GM12878 (cell line): ENCODE results near the gene ZNF619. TPM values are rescaled to one million over a fixed set of nuclear protein-coding genes. Genes with fewer than 3 reads are reported as not detected.

ENCODE experiments used
- ATAC-seq: fragments of 200-7000 bp; cut with Tn5 transposase; 3 replicates; pipeline ENCODE4 v1.9.1; 2020; ENCODE audit warnings: mild to moderate bottlenecking, moderate library complexity
- BruUV-seq: library from RNA; stranded (reverse); fragments of 400-500 nt; replicated peaks from 2 replicates; lab custom pipeline; 2021; lab: Mats Ljungman, UMichigan
- CTCF ChIA-PET: fragments of 300-600 bp; sonication (Branson Sonifier 250); formaldehyde crosslinking; extraction: SDS; loops from one replicate; lab custom pipeline; 2021; ENCODE audit warnings: inconsistent platforms; lab: Yijun Ruan, JAX
- POLR2A ChIA-PET: fragments of 350-600 bp; formaldehyde crosslinking; extraction: SDS; loops from one replicate; lab custom pipeline; 2021; ENCODE audit warnings: inconsistent platforms; lab: Charles Lee
- RAD21 ChIA-PET: fragments of 300-600 bp; sonication (Branson Sonifier 250); formaldehyde crosslinking; loops from one replicate; lab custom pipeline; 2023; ENCODE audit warnings: antibody characterized with exemption; ENCODE audit not compliant: unreplicated experiment; lab: Charles Lee
- SMC1A ChIA-PET: fragments of 300-600 bp; sonication (Branson Sonifier 250); formaldehyde crosslinking; loops from one replicate; lab custom pipeline; 2023; ENCODE audit not compliant: unreplicated experiment, uncharacterized antibody; lab: Charles Lee
- DNase-seq: peaks from one replicate; pipeline ENCODE4 v3.0.0-alpha.2; 2011; ENCODE audit warnings: low read depth, low spot score
- FAIRE-seq: peaks from 3 replicates; lab custom pipeline; 2011; peaks lifted over from hg19 to GRCh38; lab: Jason Lieb, UNC
- H2AFZ ChIP-seq: 2 replicates; pipeline ENCODE4 v1.6.0; 2011; ENCODE audit warnings: low read depth, low read length, control low read depth; ENCODE audit not compliant: control insufficient read depth
- H3K27ac ChIP-seq: 2 replicates; pipeline ENCODE4 v1.5.1; 2011; ENCODE audit warnings: control low read depth; ENCODE audit not compliant: control insufficient read depth, insufficient read depth
- H3K27me3 ChIP-seq, 2 experiments: replicated peaks in 1 of 2; 2 replicates each; pipeline versions ENCODE4 v1.6.0 to v1.6.1; 2011; ENCODE audit warnings: low read length in 1 of 2; ENCODE audit not compliant: control insufficient read depth in 2 of 2, insufficient read depth in 2 of 2
- H3K36me3 ChIP-seq, 2 experiments: 2 replicates each; pipeline ENCODE4 v1.5.1; 2011; ENCODE audit warnings: low read length in 1 of 2; ENCODE audit not compliant: control insufficient read depth in 2 of 2, insufficient read depth in 2 of 2
- H3K4me1 ChIP-seq: 2 replicates; pipeline ENCODE4 v1.6.1; 2011; ENCODE audit warnings: mild to moderate bottlenecking, low read length, moderate library complexity, mixed read lengths; ENCODE audit not compliant: control insufficient read depth, insufficient read depth
- H3K4me2 ChIP-seq: 2 replicates; pipeline ENCODE4 v1.6.0; 2011; ENCODE audit warnings: control low read depth; ENCODE audit not compliant: control insufficient read depth, insufficient read depth
- H3K4me3 ChIP-seq: fragments of 200-600 bp; sonication (generic); 2 replicates; pipeline ENCODE4 v1.5.1; 2016
- H3K79me2 ChIP-seq: 2 replicates; pipeline ENCODE4 v1.6.0; 2011; ENCODE audit warnings: low read length; ENCODE audit not compliant: control insufficient read depth, insufficient read depth
- H3K9ac ChIP-seq: 2 replicates; pipeline ENCODE4 v1.8.0; 2011; ENCODE audit warnings: low read length, control low read depth, mixed read lengths; ENCODE audit not compliant: control insufficient read depth, insufficient read depth
- H3K9me3 ChIP-seq: replicated peaks from 3 replicates; pipeline ENCODE4 v1.5.1; 2011; ENCODE audit warnings: mild to moderate bottlenecking, low read length; ENCODE audit not compliant: control insufficient read depth, insufficient read depth
- H4K20me1 ChIP-seq: 2 replicates; pipeline ENCODE4 v1.6.0; 2011; ENCODE audit not compliant: control insufficient read depth, insufficient read depth
- CUX1 ChIP-seq: IDR thresholded peaks from 2 replicates; pipeline ENCODE4 v1.6.1; 2012; ENCODE audit warnings: improper control_type of control experiment, low read depth, low read length; ENCODE audit not compliant: insufficient replicate concordance
- FOS ChIP-seq: IDR thresholded peaks from 3 replicates; pipeline ENCODE4 v1.6.1; 2011; ENCODE audit warnings: borderline replicate concordance; ENCODE audit not compliant: insufficient read length; ENCODE audit errors: extremely low read depth
- JUNB ChIP-seq: IDR thresholded peaks from 2 replicates; pipeline ENCODE4 v1.6.1; 2016; ENCODE audit warnings: antibody characterized with exemption, mild to moderate bottlenecking
- MYB ChIP-seq: fragments of 150-350 bp; IDR thresholded peaks from 2 replicates; pipeline ENCODE4 v1.6.1; 2014; ENCODE audit warnings: mild to moderate bottlenecking, low read depth, low read length, borderline replicate concordance
- MYC ChIP-seq: IDR thresholded peaks from 2 replicates; pipeline ENCODE4 v1.6.1; 2011; ENCODE audit warnings: mild to moderate bottlenecking, low read length, moderate library complexity, inconsistent platforms; ENCODE audit not compliant: insufficient read depth, insufficient replicate concordance, insufficient read length, severe bottlenecking
- NR2C2 ChIP-seq: IDR thresholded peaks from 2 replicates; pipeline ENCODE4 v1.6.1; 2011; ENCODE audit warnings: borderline replicate concordance, low read depth; ENCODE audit not compliant: control insufficient read depth, insufficient read length
- PBX3 ChIP-seq: IDR thresholded peaks from 2 replicates; pipeline ENCODE4 v1.6.1; 2011; ENCODE audit warnings: mild to moderate bottlenecking, low read depth, low read length, moderate library complexity; ENCODE audit not compliant: insufficient replicate concordance
- RB1 ChIP-seq: fragments of 450-650 bp; formaldehyde crosslinking; IDR thresholded peaks from 2 replicates; pipeline ENCODE4 v1.6.1; 2017; ENCODE audit warnings: mild to moderate bottlenecking, borderline replicate concordance
- TCF3 ChIP-seq: IDR thresholded peaks from 2 replicates; pipeline ENCODE4 v1.6.1; 2012; ENCODE audit warnings: low read depth, mild to moderate bottlenecking, low read length, borderline replicate concordance; ENCODE audit not compliant: insufficient read depth
- ZNF274 ChIP-seq: IDR thresholded peaks from one replicate; pipeline ENCODE4 v1.8.0; 2011; ENCODE audit not compliant: insufficient read length, insufficient read depth
- ZNF384 ChIP-seq: IDR thresholded peaks from 2 replicates; pipeline ENCODE4 v1.6.1; 2012; ENCODE audit warnings: low read depth, mild to moderate bottlenecking, low read length, improper control_type of control experiment, borderline replicate concordance
- WGBS: methylation state at CpG from one replicate; pipeline ENCODE4 v1.1.6; 2016; ENCODE audit warnings: low lambda C conversion rate; ENCODE audit not compliant: insufficient replicate concordance, insufficient coverage; ENCODE audit errors: missing lambda C conversion rate; 5-methylcytosine and 5-hydroxymethylcytosine counted together
- in situ Hi-C: fragments of 300-500 bp; cut with MboI; formaldehyde crosslinking; loops from 9 replicates; pipeline ENCODE4 v1.14.3; 2018; ENCODE audit warnings: mixed read lengths
- intact Hi-C: fragments of 100-400 bp; cut with micrococcal nuclease; formaldehyde crosslinking; loops from one replicate; pipeline ENCODE4 v1.14.2; 2022; ENCODE audit not compliant: unreplicated experiment
- polyA plus RNA-seq, 11 experiments: library from polyadenylated mRNA; depleted of rRNA in 4 of 11; unstranded in 6 of 11; stranded (reverse) in 5 of 11; fragments of >200 nt; fragmentation: Nextera tagmentation in 4 of 11; fragmentation: Illumina TruSeq in 1 of 11; extraction: Ambion mirVana in 4 of 11; extraction: Trizol in 1 of 11; gene quantifications; 1 replicate in 1 of 11; 2 replicates in 10 of 11; pipeline versions ENCODE4 v1.2.1 to v1.2.3, GENCODE V29; 2011 to 2016; ENCODE audit warnings: inconsistent platforms in 2 of 11, missing spikeins in 2 of 11, low read depth in 1 of 11
- total RNA-seq, 4 experiments: library from RNA; depleted of rRNA in 3 of 4; stranded (reverse); fragments of >200 nt in 3 of 4; fragmentation: Illumina TruSeq in 1 of 4; extraction: Trizol in 1 of 4; gene quantifications; 2 replicates each; pipeline versions ENCODE4 v1.2.1 to v1.2.3, GENCODE V29; 2013 to 2021

Gene ZNF619
- total and polyA plus RNA-seq, 10 of the 15 experiments (the other 5 are each of a cell fraction or from before 2014, with no cell fraction given), result 0.42 to 7.5 (median 3.7) TPM

- H3K79me2 ChIP-seq, result no peaks in the 10 kb centered on the region
- DNase-seq (no peak), ATAC-seq (no peak), FAIRE-seq (no peak)
- H3K9ac ChIP-seq, result no peak overlapping the region
- ChIA-PET SMC1A (interaction anchor here (2.2 kb wide), 1 partner anchor 8 kb away, joined by 11 read pairs; the partner anchor contains the start of gene ZNF620), POLR2A (no interaction called here), RAD21 (no interaction called here), CTCF (no interaction called here)
- H3K27me3 ChIP-seq, result no peaks in the 10 kb centered on the region
- 89% methylated on average over 2 of the region's 2 CpGs for WGBS
- H3K9me3 ChIP-seq, result no peaks in the 10 kb centered on the region
- H3K4me3 ChIP-seq, result no peak overlapping the region
- TF ChIP-seq ZNF384 (no peak), TCF3 (no peak), CUX1 (no peak), RB1 (no peak), NR2C2 (no peak), ZNF274 (no peak), MYB (no peak), JUNB (no peak), MYC (no peak), PBX3 (no peak), FOS (no peak)
- no peaks in the 10 kb centered on the region for H3K4me1 ChIP-seq
- intact Hi-C loops, result no loop called here
- no peaks in the 10 kb centered on the region for H3K36me3 ChIP-seq
- in situ Hi-C loops, result no loop called here
- H3K27ac ChIP-seq, result no peak overlapping the region
- no peak overlapping the region for H2AFZ ChIP-seq
- BruUV-seq, result no TSS peak
- no peak overlapping the region for H3K4me2 ChIP-seq
- no peaks in the 10 kb centered on the region for H4K20me1 ChIP-seq
Measured at GRCh38 chr3:40497288-40497687, 20.4 kb downstream of the ZNF619 start.
